ENCODE results near the gene CTIF.

GRCh38 chr18:48646976-48647375 lies 108.1 kb downstream of the CTIF start:
- TF ChIP-seq CTCF (IDR thresholded peaks at IDR 0.05) (no peak), POLR2AphosphoS5 (IDR thresholded peaks at IDR 0.05) (no peak), POLR2A (IDR thresholded peaks at IDR 0.05) (no peak)
